Measurements from ENCODE around the gene HES4. TPM values are rescaled to one million over a fixed set of nuclear protein-coding genes. Genes with fewer than 3 reads are reported as not detected.

The HES4 gene
- total RNA-seq, 1 donor from 2014 or later = 63.6 TPM

GRCh38 chr1:951364-951763, 48.5 kb downstream of the HES4 start:
- no peak for DNase-seq (ENCODE audit: low spot score)

DNA sequence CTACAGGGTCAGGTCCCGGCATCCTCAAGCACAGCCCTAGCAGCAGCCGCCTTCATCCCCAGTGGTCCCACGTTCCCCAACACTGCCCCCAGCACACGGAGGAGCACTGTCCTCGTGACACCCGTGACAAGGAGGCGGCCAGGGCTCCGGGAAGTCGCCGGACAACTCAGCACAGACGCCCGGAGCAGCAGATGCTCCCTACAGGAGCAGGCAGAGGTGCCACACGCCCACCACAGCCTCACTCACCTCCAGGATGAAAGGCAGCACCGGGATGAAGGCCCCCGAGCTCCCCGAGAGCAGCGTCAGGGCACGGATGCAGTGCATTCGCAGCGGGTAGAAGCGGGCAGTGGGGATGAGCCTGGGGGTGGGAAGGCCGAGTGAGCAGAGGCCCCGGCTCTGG, 49.0 kb downstream of the HES4 start:
- no peak for DNase-seq (ENCODE audit: low spot score)

GRCh38 chr1:950268-950667, 49.6 kb downstream of the HES4 start:
- no peak for DNase-seq (ENCODE audit: low spot score)

Other genes starting within 250 kb of the HES4 start
- 13.9 TPM for gene SAMD11, start 76.2 kb downstream of the HES4 start, total RNA-seq
- 71.9 TPM for gene NOC2L, start 40.8 kb downstream of the HES4 start, total RNA-seq
- gene KLHL17, start 39.5 kb downstream of the HES4 start, total RNA-seq = 8.6 TPM
- 28.5 TPM for gene PLEKHN1, start 33.6 kb downstream of the HES4 start, total RNA-seq
- 0.10 TPM for gene PERM1, start 18.0 kb downstream of the HES4 start, total RNA-seq
- 14.9 TPM for gene ISG15, start 13.4 kb upstream of the HES4 start, total RNA-seq
- gene AGRN, start 20.0 kb upstream of the HES4 start, total RNA-seq = 227 TPM
- 6.3 TPM for gene RNF223, start 74.2 kb upstream of the HES4 start, total RNA-seq
- gene C1orf159, start 116.0 kb upstream of the HES4 start, total RNA-seq = 29.8 TPM
- 2.3 TPM for gene TTLL10, start 173.8 kb upstream of the HES4 start, total RNA-seq
- gene TNFRSF18, start 206.5 kb upstream of the HES4 start, total RNA-seq = 3.3 TPM
- 2.0 TPM for gene TNFRSF4, start 214.1 kb upstream of the HES4 start, total RNA-seq
- gene SDF4, start 231.9 kb upstream of the HES4 start, total RNA-seq = 134 TPM
- gene B3GALT6, start 232.1 kb upstream of the HES4 start, total RNA-seq = 14.8 TPM
- 3.4 TPM for gene C1QTNF12, start 246.6 kb upstream of the HES4 start, total RNA-seq